ENCODE data around the gene RAPGEFL1.

The RAPGEFL1 gene

GRCh38 chr17:40167685-40168261 is 9.5 kb upstream of the RAPGEFL1 start:
- Histone ChIP-seq H3K27me3 (ENCODE audit: insufficient read depth, poor library complexity, severe bottlenecking) (no peaks in the 10 kb centered on the region), H3K4me3 (replicated peaks; ENCODE audit: insufficient read depth, low read length) (no peak overlapping the region), H3K27ac (replicated peaks) (no peak overlapping the region)
- DNase-seq (ENCODE audit: low read depth in 1 of 2, low spot score in 1 of 2): no peak
- TF ChIP-seq CTCF (IDR thresholded peaks at IDR 0.05; ENCODE audit: insufficient read depth, low read length): no peak
- no peak for TF ChIP-seq REST (IDR thresholded peaks at IDR 0.05; ENCODE audit: insufficient replicate concordance, low read depth)
- no peak for TF ChIP-seq POLR2AphosphoS5 (IDR thresholded peaks at IDR 0.05; ENCODE audit: low read depth)
- no peak for TF ChIP-seq GABPA (IDR thresholded peaks at IDR 0.05; ENCODE audit: low read depth)
- no peak for TF ChIP-seq SPI1 (IDR thresholded peaks at IDR 0.05; ENCODE audit: borderline replicate concordance, low read depth)

GRCh38 chr17:40168262-40168832 is 8.9 kb upstream of the RAPGEFL1 start:
- Histone ChIP-seq H3K4me3 (replicated peaks; ENCODE audit: insufficient read depth, low read length) (no peak overlapping the region), H3K27me3 (ENCODE audit: insufficient read depth, poor library complexity, severe bottlenecking) (no peaks in the 10 kb centered on the region), H3K27ac (replicated peaks) (no peak overlapping the region)
- DNase-seq (ENCODE audit: low read depth in 1 of 2, low spot score in 1 of 2): peak in 1 of 2 experiments; percentile 47
- TF ChIP-seq POLR2AphosphoS5 (IDR thresholded peaks at IDR 0.05; ENCODE audit: low read depth): no peak
- no peak for TF ChIP-seq SPI1 (IDR thresholded peaks at IDR 0.05; ENCODE audit: borderline replicate concordance, low read depth)
- peak; percentile 76 for TF ChIP-seq CTCF (IDR thresholded peaks at IDR 0.05; ENCODE audit: insufficient read depth, low read length)
- TF ChIP-seq GABPA (IDR thresholded peaks at IDR 0.05; ENCODE audit: low read depth): no peak
- TF ChIP-seq REST (IDR thresholded peaks at IDR 0.05; ENCODE audit: insufficient replicate concordance, low read depth): no peak

- Histone ChIP-seq H3K27ac (replicated peaks) (no peak overlapping the region), H3K4me3 (replicated peaks; ENCODE audit: insufficient read depth, low read length) (no peak overlapping the region), H3K27me3 (ENCODE audit: insufficient read depth, poor library complexity, severe bottlenecking) (no peaks in the 10 kb centered on the region)
- TF ChIP-seq SPI1 (IDR thresholded peaks at IDR 0.05; ENCODE audit: borderline replicate concordance, low read depth): no peak
- no peak for TF ChIP-seq CTCF (IDR thresholded peaks at IDR 0.05; ENCODE audit: insufficient read depth, low read length)
- no peak for TF ChIP-seq POLR2AphosphoS5 (IDR thresholded peaks at IDR 0.05; ENCODE audit: low read depth)
- TF ChIP-seq REST (IDR thresholded peaks at IDR 0.05; ENCODE audit: insufficient replicate concordance, low read depth): no peak
- TF ChIP-seq GABPA (IDR thresholded peaks at IDR 0.05; ENCODE audit: low read depth): no peak
- DNase-seq (ENCODE audit: low read depth in 1 of 2, low spot score in 1 of 2): no peak
These were observed 6.9 kb upstream of the RAPGEFL1 start for GRCh38 chr17:40170325-40170724.

Data from HL-60 (cell line).